NCI-H2029 treated with DMSO at 0.1 percent for 48 hours (cell line): ENCODE results near the gene ANKRD22.

ENCODE experiments used
- DNase-seq: peaks from one replicate; lab custom pipeline; 2025; lab: John Stamatoyannopoulos, UW

Gene ANKRD22

GRCh38 chr10:88794731-88795130 is 56.9 kb downstream of the ANKRD22 start:
- DNase-seq: no peak

DNA sequence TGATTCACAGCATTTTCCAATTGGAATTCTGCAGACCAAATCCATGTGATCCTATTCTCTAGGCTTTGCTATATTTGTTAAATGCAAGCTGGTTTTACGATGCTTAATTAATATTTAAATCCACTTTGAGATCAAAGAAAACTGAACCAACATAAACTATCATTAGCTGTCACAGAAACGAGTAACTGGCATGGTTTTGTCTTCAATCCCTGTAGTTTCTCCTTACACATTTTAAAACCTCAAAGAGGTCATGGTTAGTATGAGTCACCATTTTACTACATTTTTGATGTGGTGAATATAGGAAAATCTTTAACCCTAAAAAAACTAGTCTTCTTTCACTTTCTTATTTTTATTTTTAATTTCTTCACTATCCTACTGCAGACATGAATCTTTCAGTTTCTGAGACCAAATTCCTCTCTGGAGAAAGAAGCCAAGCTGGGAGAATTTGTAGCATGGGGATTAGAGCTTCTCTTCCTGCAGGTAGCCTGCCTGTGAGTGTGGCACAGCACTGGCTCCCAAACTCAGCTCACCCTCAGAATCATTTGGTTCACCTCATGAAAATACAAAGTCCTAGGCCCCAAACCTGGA is 57.8 kb downstream of the ANKRD22 start:
- DNase-seq: no peak

DNA sequence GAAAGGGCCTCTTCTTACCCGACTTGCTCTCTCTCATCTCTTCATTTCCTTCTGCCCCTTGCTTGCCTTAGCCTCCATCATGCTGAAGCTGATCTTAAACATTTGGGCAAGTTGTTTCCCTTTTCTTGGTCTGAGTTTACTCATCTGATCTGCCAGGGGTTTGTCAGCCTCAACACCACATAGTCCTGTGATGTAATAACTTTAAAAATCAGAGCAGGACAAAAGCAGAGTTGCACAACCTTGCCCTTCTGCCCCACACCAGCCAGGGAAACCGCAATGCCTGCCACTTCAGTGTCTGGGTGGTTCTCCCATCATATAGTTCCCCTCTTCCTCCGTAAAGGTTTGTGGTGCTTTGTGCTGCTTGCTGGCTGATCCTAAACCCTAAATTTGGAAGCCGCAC is 59.0 kb downstream of the ANKRD22 start:
- no peak for DNase-seq

GRCh38 chr10:88791924-88792323 is 59.7 kb downstream of the ANKRD22 start:
- no peak for DNase-seq

GRCh38 chr10:88788924-88789323 is 62.7 kb downstream of the ANKRD22 start:
- DNase-seq: no peak

- DNase-seq: no peak
These were observed 64.2 kb downstream of the ANKRD22 start for GRCh38 chr10:88787463-88787862.

GRCh38 chr10:88786032-88786770 is 65.4 kb downstream of the ANKRD22 start:
- DNase-seq: no peak

DNA sequence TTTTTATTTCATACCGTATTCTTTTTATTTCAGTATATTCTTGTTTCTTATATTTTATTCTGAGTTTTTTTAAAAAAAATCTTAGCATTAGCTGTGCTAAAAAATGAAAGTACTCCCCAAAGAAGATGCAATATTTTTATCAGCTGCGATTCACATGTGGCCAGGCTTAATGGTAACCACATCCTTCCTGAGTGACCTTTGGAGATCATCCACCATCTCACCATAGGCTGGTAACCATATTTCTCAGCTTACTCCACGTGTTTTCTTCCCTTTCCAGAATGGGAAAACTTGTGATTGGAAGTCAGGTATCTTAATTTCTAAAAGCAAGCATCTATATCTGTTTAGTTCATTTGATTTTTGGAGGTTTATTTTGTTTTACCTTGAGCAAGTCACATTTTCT is 67.9 kb downstream of the ANKRD22 start:
- DNase-seq: no peak

GRCh38 chr10:88782222-88782621 is 69.4 kb downstream of the ANKRD22 start:
- DNase-seq: no peak

GRCh38 chr10:88781206-88781605 is 70.4 kb downstream of the ANKRD22 start:
- no peak for DNase-seq
